Adrenal gland (tissue), 12 donors: Measurements from ENCODE around the gene SYT8. TPM values are rescaled to one million over a fixed set of nuclear protein-coding genes. Genes with fewer than 3 reads are reported as not detected.
A peak's percentile ranks its signal among the peaks of the same experiment; 100 is the strongest.
"Not testable (repeated sequence)": the region's sequence is repeated elsewhere in the genome, so short reads cannot be mapped to it uniquely, and the experiment has no call there.

Experiments
- DNase-seq, 7 donors: peaks; one replicate each; pipeline ENCODE4 v3.0.0-alpha.2; 2019 to 2020
- H3K27ac ChIP-seq, 5 donors: fragments of 200-600 bp; sonication (generic) in 4 of 5; 1 replicate in 3 of 5; 2 replicates in 2 of 5; pipeline versions ENCODE4 v1.5.1 to v1.8.0; 2016 to 2020; ENCODE audit warnings: mild to moderate bottlenecking in 1 of 5
- H3K27me3 ChIP-seq: fragments of 200-600 bp; 2 replicates; pipeline ENCODE4 v1.8.0; 2021
- H3K36me3 ChIP-seq, 2 donors: fragments of 200-600 bp; replicated peaks in 1 of 2; 1 replicate in 1 of 2; 2 replicates in 1 of 2; pipeline versions ENCODE4 v1.5.1 to v1.8.0; 2018 to 2022
- H3K4me1 ChIP-seq, 2 donors: fragments of 200-600 bp; replicated peaks in 1 of 2; 1 replicate in 1 of 2; 2 replicates in 1 of 2; pipeline versions ENCODE4 v1.5.1 to v1.8.0; 2018 to 2021
- H3K4me3 ChIP-seq, 4 donors: fragments of 200-600 bp; sonication (generic) in 3 of 4; one replicate each; pipeline ENCODE4 v1.5.1; 2016 to 2018
- H3K9me3 ChIP-seq, 3 donors: fragments of 200-600 bp; sonication (generic) in 1 of 3; replicated peaks in 1 of 3; 1 replicate in 2 of 3; 2 replicates in 1 of 3; pipeline versions ENCODE4 v1.5.1 to v1.8.0; 2016 to 2021
- POLR2A ChIP-seq, 2 donors: fragments of 450-650 bp; IDR thresholded peaks; one replicate each; pipeline ENCODE4 v1.6.1; 2017; ENCODE audit warnings: antibody characterized with exemption in 2 of 2, mild to moderate bottlenecking in 2 of 2, moderate library complexity in 1 of 2
- WGBS, 4 donors: extraction: QIAGEN DNeasy Blood & Tissue Kit in 2 of 4; methylation state at CpG; one replicate each; pipeline versions ENCODE4 v1.1.5 to v1.1.7; 2013 to 2017; 5-methylcytosine and 5-hydroxymethylcytosine counted together
- intact Hi-C, 2 donors: fragments of 100-400 bp; cut with DNase I; formaldehyde crosslinking; loops; one replicate each; pipeline versions ENCODE4 v1.14.1 to v1.15.0; 2022 to 2023
- polyA plus RNA-seq, 3 donors: library from polyadenylated mRNA; stranded (reverse); fragments of 200-250 nt in 2 of 3; fragments of 350-450 nt in 1 of 3; fragmentation: Illumina TruSeq in 1 of 3; extraction: RNeasy Lipid Tissue Mini Kit (QIAGEN cat#74804) in 1 of 3; gene quantifications; one replicate each; pipeline ENCODE4 v1.2.3, GENCODE V29; 2013 to 2014
- total RNA-seq, 9 donors: library from RNA; depleted of rRNA in 4 of 9; stranded (reverse); fragments of >200 nt in 4 of 9; fragments of 120-200 nt in 1 of 9; fragmentation: NEBNext Ultra II Directional in 1 of 9; extraction: Animal tissue kit (Norgen Biotek cat#: 25700) in 1 of 9; gene quantifications; one replicate each; pipeline versions ENCODE4 v1.1.0 to v1.2.4, GENCODE V29; 2013 to 2023
- TF ChIP-seq, protein P1 (sequence below), 6 experiments: fragments of 450-650 bp in 4 of 6; fragments of 200-600 bp in 2 of 6; sonication (generic) in 1 of 6; IDR thresholded peaks; 1 replicate in 5 of 6; 2 replicates in 1 of 6; pipeline versions ENCODE4 v1.5.1 to v1.8.0; 2016 to 2021; ENCODE audit warnings: antibody characterized with exemption in 6 of 6, mild to moderate bottlenecking in 2 of 6, moderate library complexity in 1 of 6
- donor health status: healthy with polysubstance abuse.
- donor health status: Bipolar disorder and iron deficiency.
- donor health status: DM: yes; HTN: yes; CAD: no.
- donor health status: DM: no; HTN: no; CAD: no.
- donor health status: DM: no; HTN: no; CAD: no.
- donor health status: DM: yes; HTN: yes; CAD: no.

The SYT8 gene
- total and polyA plus RNA-seq, 12 donors = 0.44 to 3.1 (median 0.91) TPM; not detected in 7

GRCh38 chr11:1797391-1798125 is 37.2 kb upstream of the SYT8 start:
- Histone ChIP-seq H3K9me3 (no peaks in the 10 kb centered on the region), H3K4me3 (no peak overlapping the region), H3K4me1 (no peaks in the 10 kb centered on the region), H3K27me3 (peaks cover 6% of the 10 kb centered on the region), H3K36me3 (no peaks in the 10 kb centered on the region), H3K27ac (no peak overlapping the region)
- intact Hi-C loops = no loop called here
- TF ChIP-seq, protein P1, sequence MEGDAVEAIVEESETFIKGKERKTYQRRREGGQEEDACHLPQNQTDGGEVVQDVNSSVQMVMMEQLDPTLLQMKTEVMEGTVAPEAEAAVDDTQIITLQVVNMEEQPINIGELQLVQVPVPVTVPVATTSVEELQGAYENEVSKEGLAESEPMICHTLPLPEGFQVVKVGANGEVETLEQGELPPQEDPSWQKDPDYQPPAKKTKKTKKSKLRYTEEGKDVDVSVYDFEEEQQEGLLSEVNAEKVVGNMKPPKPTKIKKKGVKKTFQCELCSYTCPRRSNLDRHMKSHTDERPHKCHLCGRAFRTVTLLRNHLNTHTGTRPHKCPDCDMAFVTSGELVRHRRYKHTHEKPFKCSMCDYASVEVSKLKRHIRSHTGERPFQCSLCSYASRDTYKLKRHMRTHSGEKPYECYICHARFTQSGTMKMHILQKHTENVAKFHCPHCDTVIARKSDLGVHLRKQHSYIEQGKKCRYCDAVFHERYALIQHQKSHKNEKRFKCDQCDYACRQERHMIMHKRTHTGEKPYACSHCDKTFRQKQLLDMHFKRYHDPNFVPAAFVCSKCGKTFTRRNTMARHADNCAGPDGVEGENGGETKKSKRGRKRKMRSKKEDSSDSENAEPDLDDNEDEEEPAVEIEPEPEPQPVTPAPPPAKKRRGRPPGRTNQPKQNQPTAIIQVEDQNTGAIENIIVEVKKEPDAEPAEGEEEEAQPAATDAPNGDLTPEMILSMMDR (IDR thresholded peaks at IDR 0.05) = no peak
- TF ChIP-seq POLR2A (IDR thresholded peaks at IDR 0.05) = no peak
- 83 to 88% (median 86%) methylated on average over 14 of the region's 14 CpGs for WGBS, 4 donors
- DNase-seq = no peak

GRCh38 chr11:1803246-1803645 is 31.5 kb upstream of the SYT8 start:
- no peak overlapping the region for H3K27ac ChIP-seq
- H3K36me3 ChIP-seq = no peaks in the 10 kb centered on the region
- intact Hi-C loops = no loop called here
- TF ChIP-seq, protein P1 (IDR thresholded peaks at IDR 0.05) = no peak
- TF ChIP-seq POLR2A (IDR thresholded peaks at IDR 0.05) = no peak
- WGBS, 4 donors = 92 to 93% (median 92%) methylated on average over 14 to 20 of the region's 20 CpGs
- peaks cover 6% of the 10 kb centered on the region for H3K27me3 ChIP-seq
- H3K4me1 ChIP-seq = peaks cover 0 to 3% of the 10 kb centered on the region in 2 donors
- DNase-seq = no peak
- no peaks in the 10 kb centered on the region for H3K9me3 ChIP-seq
- H3K4me3 ChIP-seq = no peak overlapping the region

DNA sequence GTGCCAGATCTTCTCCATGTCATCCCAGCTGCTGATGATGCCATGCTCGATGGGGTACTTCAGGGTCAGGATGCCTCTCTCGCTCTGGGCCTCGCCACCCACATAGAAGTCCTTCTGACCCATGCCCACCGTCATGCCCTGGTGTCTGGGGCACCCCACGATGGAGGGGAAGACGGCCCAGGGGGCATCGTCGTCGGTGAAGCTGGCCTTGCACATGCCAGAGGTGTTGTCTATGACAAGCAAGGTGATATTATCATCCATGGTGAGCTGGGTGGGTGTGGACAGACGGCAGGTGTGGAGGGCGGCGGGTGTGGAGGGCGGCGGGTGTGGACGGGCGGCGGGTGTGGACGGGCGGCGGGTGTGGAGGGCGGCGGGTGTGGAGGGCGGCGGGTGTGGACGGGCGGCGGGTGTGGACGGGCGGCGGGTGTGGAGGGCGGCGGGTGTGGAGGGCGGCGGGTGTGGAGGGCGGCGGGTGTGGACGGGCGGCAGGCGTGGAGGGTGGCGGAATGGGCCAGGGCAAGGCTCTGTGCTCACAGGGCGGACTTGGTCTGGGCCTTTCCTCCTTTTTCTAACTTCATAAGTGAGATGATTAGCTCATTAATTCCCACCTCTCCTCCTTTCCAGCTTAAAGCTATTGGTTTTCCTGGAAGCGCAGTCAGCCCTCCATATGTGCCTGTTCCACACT is 30.8 kb upstream of the SYT8 start:
- H3K27me3 ChIP-seq, H3K9me3 ChIP-seq, H3K4me3 ChIP-seq, H3K27ac ChIP-seq, H3K4me1 ChIP-seq, H3K36me3 ChIP-seq, intact Hi-C loops, DNase-seq: not testable (repeated sequence)
- WGBS, 4 donors = 87 to 95% (median 90%) methylated on average over 17 to 32 of the region's 42 CpGs

GRCh38 chr11:1805525-1805924 is 29.3 kb upstream of the SYT8 start:
- Histone ChIP-seq H3K36me3 (no peaks in the 10 kb centered on the region), H3K27ac (no peak overlapping the region), H3K4me3 (no peak overlapping the region), H3K4me1 (peaks cover 0 to 3% of the 10 kb centered on the region in 2 donors), H3K27me3 (no peaks in the 10 kb centered on the region), H3K9me3 (no peaks in the 10 kb centered on the region)
- intact Hi-C loops = no loop called here
- TF ChIP-seq, protein P1 (IDR thresholded peaks at IDR 0.05) = no peak
- no peak for TF ChIP-seq POLR2A (IDR thresholded peaks at IDR 0.05)
- 54 to 68% (median 58%) methylated on average over 8 to 15 of the region's 15 CpGs for WGBS, 4 donors
- peak in 4 of 7 donors; percentile 38 to 52 (median 51) for DNase-seq
